ENCODE data around the gene ATXN2.

ATXN2 gene

GRCh38 chr12:111590552-111590951 lies 8.6 kb downstream of the ATXN2 start:
- H3K27ac ChIP-seq = no peak overlapping the region
- H3K79me2 ChIP-seq = peaks cover 72% of the 10 kb centered on the region
- H3K9me3 ChIP-seq (ENCODE audit: control insufficient read depth, low read length) = no peaks in the 10 kb centered on the region
- no peak overlapping the region for H3K9ac ChIP-seq
- no peak overlapping the region for H2AFZ ChIP-seq
- H3K4me2 ChIP-seq (ENCODE audit: low read length) = no peak overlapping the region
- H3K27me3 ChIP-seq (ENCODE audit: control insufficient read depth, insufficient read depth, low read length) = no peaks in the 10 kb centered on the region
- no peaks in the 10 kb centered on the region for H3K36me3 ChIP-seq (ENCODE audit: control insufficient read depth, insufficient read depth, low read length)
- TF ChIP-seq, protein P1, sequence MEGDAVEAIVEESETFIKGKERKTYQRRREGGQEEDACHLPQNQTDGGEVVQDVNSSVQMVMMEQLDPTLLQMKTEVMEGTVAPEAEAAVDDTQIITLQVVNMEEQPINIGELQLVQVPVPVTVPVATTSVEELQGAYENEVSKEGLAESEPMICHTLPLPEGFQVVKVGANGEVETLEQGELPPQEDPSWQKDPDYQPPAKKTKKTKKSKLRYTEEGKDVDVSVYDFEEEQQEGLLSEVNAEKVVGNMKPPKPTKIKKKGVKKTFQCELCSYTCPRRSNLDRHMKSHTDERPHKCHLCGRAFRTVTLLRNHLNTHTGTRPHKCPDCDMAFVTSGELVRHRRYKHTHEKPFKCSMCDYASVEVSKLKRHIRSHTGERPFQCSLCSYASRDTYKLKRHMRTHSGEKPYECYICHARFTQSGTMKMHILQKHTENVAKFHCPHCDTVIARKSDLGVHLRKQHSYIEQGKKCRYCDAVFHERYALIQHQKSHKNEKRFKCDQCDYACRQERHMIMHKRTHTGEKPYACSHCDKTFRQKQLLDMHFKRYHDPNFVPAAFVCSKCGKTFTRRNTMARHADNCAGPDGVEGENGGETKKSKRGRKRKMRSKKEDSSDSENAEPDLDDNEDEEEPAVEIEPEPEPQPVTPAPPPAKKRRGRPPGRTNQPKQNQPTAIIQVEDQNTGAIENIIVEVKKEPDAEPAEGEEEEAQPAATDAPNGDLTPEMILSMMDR (IDR thresholded peaks at IDR 0.05) = no peak
- H3K4me3 ChIP-seq (ENCODE audit: low read depth, low read length) = no peak overlapping the region
- peaks cover 2% of the 10 kb centered on the region for H3K4me1 ChIP-seq

DNA sequence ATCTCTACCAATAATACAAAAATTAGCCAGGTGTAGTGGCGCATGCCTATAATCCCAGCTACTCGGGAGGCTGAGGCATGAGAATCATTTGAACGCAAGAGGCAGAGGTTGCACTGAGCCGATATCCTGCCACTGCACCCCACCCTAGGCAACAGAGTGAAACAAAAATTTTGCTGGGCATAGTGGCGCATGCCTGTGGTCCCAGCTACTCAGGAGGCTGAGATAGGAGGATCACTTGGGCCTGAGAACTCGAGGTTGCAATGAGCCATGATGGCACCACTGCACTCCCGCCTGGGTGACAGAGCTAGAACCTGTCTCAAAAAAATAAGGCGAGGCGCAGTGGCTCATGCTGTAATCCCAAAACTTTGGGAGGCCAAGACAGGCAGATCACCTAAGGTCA lies 9.5 kb downstream of the ATXN2 start:
- H3K27me3 ChIP-seq (ENCODE audit: control insufficient read depth, insufficient read depth, low read length) = no peaks in the 10 kb centered on the region
- no peak overlapping the region for H3K27ac ChIP-seq
- H3K4me2 ChIP-seq (ENCODE audit: low read length) = no peak overlapping the region

DNA sequence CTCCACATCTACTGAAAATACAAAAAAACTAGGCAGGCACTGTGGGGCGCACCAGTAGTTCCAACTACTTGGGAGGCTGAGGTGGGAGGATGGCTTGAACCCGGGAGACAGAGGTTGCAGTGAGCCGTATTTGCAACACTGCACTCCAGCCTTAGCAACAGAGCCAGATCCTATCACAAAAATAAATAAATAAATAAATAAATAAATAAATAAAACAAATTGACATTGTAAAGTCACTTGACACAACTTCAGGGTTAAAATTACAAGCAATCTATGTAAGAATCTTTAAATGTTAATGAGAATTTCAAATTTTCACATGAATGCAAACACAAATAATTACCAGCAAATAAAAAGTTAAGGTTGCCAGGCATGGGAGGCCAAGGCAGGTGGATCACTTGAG lies 11.1 kb downstream of the ATXN2 start:
- Histone ChIP-seq H3K9ac (no peak overlapping the region), H3K4me1 (no peaks in the 10 kb centered on the region), H3K79me2 (peaks cover 74% of the 10 kb centered on the region), H3K27me3 (ENCODE audit: control insufficient read depth, insufficient read depth, low read length) (no peaks in the 10 kb centered on the region), H3K27ac (no peak overlapping the region), H3K9me3 (ENCODE audit: control insufficient read depth, low read length) (no peaks in the 10 kb centered on the region), H3K4me3 (ENCODE audit: low read depth, low read length) (no peak overlapping the region), H2AFZ (no peak overlapping the region), H3K36me3 (ENCODE audit: control insufficient read depth, insufficient read depth, low read length) (no peaks in the 10 kb centered on the region), H3K4me2 (ENCODE audit: low read length) (no peak overlapping the region)
- TF ChIP-seq, protein P1 (IDR thresholded peaks at IDR 0.05) = no peak

More for the DNA sequence above, 9.5 kb downstream of the ATXN2 start:
- Histone ChIP-seq H3K4me3 (ENCODE audit: low read depth, low read length) (no peak overlapping the region), H3K4me1 (peaks cover 2% of the 10 kb centered on the region), H2AFZ (no peak overlapping the region), H3K9ac (no peak overlapping the region), H3K9me3 (ENCODE audit: control insufficient read depth, low read length) (no peaks in the 10 kb centered on the region), H3K36me3 (ENCODE audit: control insufficient read depth, insufficient read depth, low read length) (no peaks in the 10 kb centered on the region), H3K79me2 (peaks cover 72% of the 10 kb centered on the region)
- TF ChIP-seq, protein P1 (IDR thresholded peaks at IDR 0.05) = no peak

GRCh38 chr12:111586986-111587385 lies 12.1 kb downstream of the ATXN2 start:
- no peak overlapping the region for H2AFZ ChIP-seq
- H3K27ac ChIP-seq = no peak overlapping the region
- TF ChIP-seq, protein P1 (IDR thresholded peaks at IDR 0.05) = no peak
- no peaks in the 10 kb centered on the region for H3K4me1 ChIP-seq
- no peak overlapping the region for H3K4me2 ChIP-seq (ENCODE audit: low read length)
- H3K79me2 ChIP-seq = peaks cover 79% of the 10 kb centered on the region
- no peaks in the 10 kb centered on the region for H3K9me3 ChIP-seq (ENCODE audit: control insufficient read depth, low read length)
- H3K27me3 ChIP-seq (ENCODE audit: control insufficient read depth, insufficient read depth, low read length) = no peaks in the 10 kb centered on the region
- H3K36me3 ChIP-seq (ENCODE audit: control insufficient read depth, insufficient read depth, low read length) = no peaks in the 10 kb centered on the region
- no peak overlapping the region for H3K9ac ChIP-seq
- H3K4me3 ChIP-seq (ENCODE audit: low read depth, low read length) = no peak overlapping the region

DNA sequence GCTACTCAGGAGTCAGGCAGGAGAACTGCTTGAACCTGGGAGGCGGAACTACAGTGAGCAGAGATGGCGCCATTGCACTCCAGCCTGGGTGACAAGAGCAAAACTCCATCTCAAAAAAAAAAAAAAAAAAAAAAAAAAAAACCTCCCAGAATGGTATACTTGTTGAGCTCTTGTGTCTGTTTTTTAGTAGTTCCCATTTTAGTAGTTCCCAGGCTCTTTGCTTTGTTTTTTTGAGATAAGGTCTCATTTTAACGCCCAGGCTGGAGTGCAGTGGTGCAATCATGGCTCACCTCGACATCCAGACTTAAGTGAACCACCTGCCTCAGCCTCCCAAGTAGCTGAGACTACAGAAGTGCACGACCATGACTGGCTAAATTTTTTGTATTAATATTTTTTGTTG lies 13.4 kb downstream of the ATXN2 start:
- Histone ChIP-seq H2AFZ (no peak overlapping the region), H3K36me3 (ENCODE audit: control insufficient read depth, insufficient read depth, low read length) (no peaks in the 10 kb centered on the region), H3K4me1 (no peaks in the 10 kb centered on the region), H3K9me3 (ENCODE audit: control insufficient read depth, low read length) (no peaks in the 10 kb centered on the region), H3K27ac (no peak overlapping the region), H3K9ac (no peak overlapping the region), H3K4me3 (ENCODE audit: low read depth, low read length) (no peak overlapping the region), H3K27me3 (ENCODE audit: control insufficient read depth, insufficient read depth, low read length) (no peaks in the 10 kb centered on the region), H3K79me2 (peaks cover 78% of the 10 kb centered on the region), H3K4me2 (ENCODE audit: low read length) (no peak overlapping the region)
- TF ChIP-seq, protein P1 (IDR thresholded peaks at IDR 0.05) = no peak
